GM18907 (cell line): ENCODE data around the gene ZBTB48.

Source experiments
- ATAC-seq: cut with Tn5 transposase; IDR thresholded peaks from one replicate; pipeline ENCODE4 v1.9.1; 2021; ENCODE audit warnings: mild to moderate bottlenecking, moderate library complexity; ENCODE audit not compliant: unreplicated experiment

ZBTB48 gene

DNA sequence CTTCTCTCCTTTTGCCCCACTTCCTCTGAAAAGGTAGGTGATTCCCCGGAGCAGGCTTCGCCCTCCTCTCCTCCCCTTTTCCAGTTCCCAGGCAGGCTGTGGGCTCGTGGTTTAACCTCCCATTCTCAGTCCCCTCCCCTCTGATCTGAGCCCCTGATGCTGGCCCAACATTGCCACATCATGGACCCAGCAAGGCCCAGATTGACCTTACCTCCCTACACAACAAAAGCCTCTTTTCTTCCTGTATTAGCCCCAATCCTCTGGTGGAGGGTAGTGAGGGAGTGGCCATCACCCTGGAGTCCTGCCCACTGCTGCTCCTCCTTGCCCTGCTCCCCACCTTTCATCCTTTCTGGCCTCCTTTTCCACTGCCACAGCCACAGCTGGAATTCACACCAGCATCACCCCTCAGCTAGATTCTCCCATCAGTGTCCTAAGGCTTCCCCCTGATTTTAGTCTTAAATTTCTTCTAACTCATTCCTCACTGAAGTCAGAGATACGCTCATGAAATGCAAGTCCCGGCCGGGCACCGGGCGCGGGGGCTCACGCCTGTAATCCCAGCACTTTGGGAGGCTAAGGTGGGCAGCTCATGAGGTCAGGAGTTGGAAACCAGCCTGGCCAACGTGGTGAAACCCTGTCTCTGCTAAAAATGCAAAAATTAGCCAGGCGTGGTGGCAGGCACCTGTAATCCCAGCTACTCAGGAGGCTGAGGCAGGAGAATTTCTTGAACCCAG lies 7.0 kb upstream of the ZBTB48 start:
- ATAC-seq, result no peak

GRCh38 chr1:6574025-6574620 lies 5.7 kb upstream of the ZBTB48 start:
- ATAC-seq, result no peak

DNA sequence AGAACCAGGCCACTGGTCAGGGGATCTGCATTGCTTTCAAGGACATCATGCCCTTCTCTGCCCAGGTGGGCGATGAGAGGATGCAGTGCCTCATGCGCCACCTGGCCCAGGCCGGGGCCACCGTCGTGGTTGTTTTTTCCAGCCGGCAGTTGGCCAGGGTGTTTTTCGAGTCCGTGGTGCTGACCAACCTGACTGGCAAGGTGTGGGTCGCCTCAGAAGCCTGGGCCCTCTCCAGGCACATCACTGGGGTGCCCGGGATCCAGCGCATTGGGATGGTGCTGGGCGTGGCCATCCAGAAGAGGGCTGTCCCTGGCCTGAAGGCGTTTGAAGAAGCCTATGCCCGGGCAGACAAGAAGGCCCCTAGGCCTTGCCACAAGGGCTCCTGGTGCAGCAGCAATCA lies 5.0 kb upstream of the ZBTB48 start:
- ATAC-seq, result no peak

DNA sequence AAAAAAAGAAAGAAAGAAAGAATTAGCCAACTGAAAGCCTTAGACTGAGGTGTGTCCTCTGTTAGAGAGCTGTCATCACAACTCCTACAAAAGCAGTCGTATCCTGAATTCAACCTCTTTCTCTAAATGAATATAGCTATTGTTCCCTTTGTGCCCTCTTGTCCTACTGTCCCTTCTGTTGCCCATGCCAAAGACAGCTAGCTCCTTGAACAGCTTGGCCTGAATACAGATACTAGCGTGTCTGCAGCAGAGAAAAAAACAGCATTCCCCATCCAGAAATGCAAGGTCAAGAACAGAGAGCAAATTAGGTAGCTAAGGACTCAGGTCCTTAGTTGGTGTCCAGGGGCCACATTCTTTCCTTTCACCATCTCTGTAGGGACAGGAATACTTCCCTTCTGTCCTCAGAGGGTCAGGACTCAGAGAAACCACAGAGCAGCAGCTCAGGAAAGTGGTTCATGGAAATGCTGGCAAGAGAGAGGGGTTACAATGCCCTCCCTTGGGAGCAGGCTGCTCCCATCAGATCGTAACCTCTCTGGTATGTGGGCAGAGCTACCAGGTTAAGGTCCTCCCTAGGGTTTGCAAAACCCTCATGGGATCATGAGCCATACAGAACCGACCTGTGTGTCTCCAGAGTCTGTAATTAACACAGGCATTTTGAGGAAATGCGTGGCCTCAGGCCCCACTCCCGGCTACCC lies 1.8 kb upstream of the ZBTB48 start:
- no peak for ATAC-seq

GRCh38 chr1:6578624-6579373 lies 995 bp upstream of the ZBTB48 start:
- no peak for ATAC-seq

- peak; percentile 6 for ATAC-seq
Observed at GRCh38 chr1:6580119-6580592, 362 bp downstream of the ZBTB48 start.

DNA sequence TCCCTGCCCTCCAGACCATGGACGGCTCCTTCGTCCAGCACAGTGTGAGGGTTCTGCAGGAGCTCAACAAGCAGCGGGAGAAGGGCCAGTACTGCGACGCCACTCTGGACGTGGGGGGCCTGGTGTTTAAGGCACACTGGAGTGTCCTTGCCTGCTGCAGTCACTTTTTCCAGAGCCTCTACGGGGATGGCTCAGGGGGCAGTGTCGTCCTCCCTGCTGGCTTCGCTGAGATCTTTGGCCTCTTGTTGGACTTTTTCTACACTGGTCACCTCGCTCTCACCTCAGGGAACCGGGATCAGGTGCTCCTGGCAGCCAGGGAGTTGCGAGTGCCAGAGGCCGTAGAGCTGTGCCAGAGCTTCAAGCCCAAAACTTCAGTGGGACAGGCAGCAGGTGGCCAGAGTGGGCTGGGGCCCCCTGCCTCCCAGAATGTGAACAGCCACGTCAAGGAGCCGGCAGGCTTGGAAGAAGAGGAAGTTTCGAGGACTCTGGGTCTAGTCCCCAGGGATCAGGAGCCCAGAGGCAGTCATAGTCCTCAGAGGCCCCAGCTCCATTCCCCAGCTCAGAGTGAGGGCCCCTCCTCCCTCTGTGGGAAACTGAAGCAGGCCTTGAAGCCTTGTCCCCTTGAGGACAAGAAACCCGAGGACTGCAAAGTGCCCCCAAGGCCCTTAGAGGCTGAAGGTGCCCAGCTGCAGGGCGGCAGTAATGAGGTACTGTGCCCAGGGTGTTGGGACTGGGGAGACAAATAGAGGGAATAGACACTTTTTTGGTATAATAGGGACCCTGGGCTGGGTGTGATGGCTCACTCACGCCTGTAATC lies 1.0 kb downstream of the ZBTB48 start:
- ATAC-seq, result no peak

GRCh38 chr1:6581561-6582305 lies 1.9 kb downstream of the ZBTB48 start:
- ATAC-seq, result no peak

GRCh38 chr1:6582370-6582769 lies 2.6 kb downstream of the ZBTB48 start:
- ATAC-seq, result no peak

GRCh38 chr1:6584126-6585080 lies 4.6 kb downstream of the ZBTB48 start:
- no peak for ATAC-seq

DNA sequence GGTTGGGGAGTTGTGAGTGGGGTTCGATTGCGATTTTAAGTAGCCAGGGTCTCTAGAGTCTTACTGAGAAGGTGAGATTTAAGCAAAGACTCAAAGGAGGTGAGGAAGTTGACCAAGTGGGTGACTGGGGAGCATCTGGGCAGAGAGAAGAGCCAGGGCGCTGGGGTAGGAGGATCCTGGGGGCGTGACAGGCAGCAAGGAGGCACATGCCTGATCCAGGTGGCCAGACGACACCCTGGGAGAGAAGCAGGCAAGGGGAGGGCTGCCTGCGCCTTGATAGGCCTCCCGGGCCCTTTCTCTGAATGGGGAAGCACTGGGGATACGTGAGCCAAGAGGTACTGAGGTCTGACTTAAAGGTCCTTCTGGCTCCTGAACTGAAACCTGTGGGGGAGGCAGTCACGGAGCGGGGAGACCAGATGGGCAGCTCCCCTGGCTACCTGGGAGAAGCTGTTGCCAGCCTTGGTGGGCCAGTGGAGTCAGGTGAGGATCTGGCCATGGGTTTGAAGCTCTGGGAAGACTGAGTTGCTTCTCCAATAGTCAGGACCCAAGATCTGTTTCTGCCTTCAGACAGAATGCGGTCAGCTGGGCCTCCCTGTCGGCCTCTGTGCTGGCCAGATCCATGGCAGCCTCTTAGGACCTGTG lies 5.4 kb downstream of the ZBTB48 start:
- ATAC-seq, result no peak

GRCh38 chr1:6585841-6586240 lies 6.0 kb downstream of the ZBTB48 start:
- ATAC-seq, result no peak

- no peak for ATAC-seq
Observed at GRCh38 chr1:6586404-6586816, 6.6 kb downstream of the ZBTB48 start.

- no peak for ATAC-seq
Observed at GRCh38 chr1:6587261-6588005, 7.6 kb downstream of the ZBTB48 start.

GRCh38 chr1:6588128-6588892 lies 8.5 kb downstream of the ZBTB48 start:
- no peak for ATAC-seq

DNA sequence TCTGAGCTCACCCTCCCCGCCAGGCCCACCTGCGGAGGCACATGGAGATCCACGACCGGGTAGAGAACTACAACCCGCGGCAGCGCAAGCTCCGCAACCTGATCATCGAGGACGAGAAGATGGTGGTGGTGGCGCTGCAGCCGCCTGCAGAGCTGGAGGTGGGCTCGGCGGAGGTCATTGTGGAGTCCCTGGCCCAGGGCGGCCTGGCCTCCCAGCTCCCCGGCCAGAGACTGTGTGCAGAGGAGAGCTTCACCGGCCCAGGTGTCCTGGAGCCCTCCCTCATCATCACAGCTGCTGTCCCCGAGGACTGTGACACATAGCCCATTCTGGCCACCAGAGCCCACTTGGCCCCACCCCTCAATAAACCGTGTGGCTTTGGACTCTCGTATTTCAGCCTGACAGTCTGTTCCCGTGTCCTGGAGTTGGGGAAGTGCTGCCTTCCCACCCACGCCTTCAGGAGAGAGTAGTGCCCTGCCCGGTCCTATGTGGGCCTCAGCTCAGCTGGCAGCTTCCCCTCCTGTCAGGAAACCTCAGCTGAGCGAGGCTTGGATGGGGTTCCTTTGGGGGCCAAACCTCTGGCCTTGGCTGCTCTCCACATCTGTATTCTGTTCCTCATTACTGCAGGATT lies 9.2 kb downstream of the ZBTB48 start:
- no peak for ATAC-seq
